HG03064 (cell line): ENCODE results near the gene TC2N.
"Not testable (repeated sequence)": the region's sequence is repeated elsewhere in the genome, so short reads cannot be mapped to it uniquely, and the experiment has no call there.

Experiments used
- ATAC-seq: cut with Tn5 transposase; IDR thresholded peaks from one replicate; pipeline ENCODE4 v1.9.1; 2021; ENCODE audit warnings: low read depth; ENCODE audit not compliant: unreplicated experiment

The TC2N gene

GRCh38 chr14:91867316-91867988, at the start of gene TC2N:
Gene TC2N, minus strand, starts transcription at chr14:91867536. Its CDS starts 53,767 bp downstream, at chr14:91813769.
- ATAC-seq, result no peak

GRCh38 chr14:91912035-91912434, 44.7 kb upstream of the TC2N start:
- no peak for ATAC-seq

DNA sequence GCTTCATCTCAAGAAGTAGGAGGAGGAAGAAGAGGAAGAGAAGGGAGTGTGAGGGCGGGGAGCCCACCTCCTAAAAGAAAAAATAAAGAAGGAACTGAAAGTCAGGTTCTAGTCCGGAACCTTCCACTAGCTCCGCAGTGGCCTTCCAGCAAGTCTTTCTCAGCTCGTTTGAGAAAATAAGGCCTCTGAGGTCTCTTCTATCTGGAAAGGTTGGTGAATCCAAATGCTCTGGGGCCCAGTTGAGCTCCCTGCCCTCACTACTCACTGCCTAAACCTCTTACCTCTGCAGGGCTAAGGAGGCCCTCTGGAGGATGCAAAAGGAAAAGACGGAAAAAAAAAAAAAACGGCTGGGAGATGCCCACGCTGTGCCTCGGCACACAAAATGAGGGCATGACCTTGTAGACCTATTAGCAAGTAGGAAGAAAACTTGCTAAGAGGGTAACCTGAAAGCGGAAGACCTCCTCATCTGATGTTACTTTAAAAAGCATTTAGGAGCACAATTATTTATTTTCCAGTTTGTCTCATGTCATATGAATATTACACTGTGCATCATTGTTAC, 44.2 kb upstream of the TC2N start:
- no peak for ATAC-seq

DNA sequence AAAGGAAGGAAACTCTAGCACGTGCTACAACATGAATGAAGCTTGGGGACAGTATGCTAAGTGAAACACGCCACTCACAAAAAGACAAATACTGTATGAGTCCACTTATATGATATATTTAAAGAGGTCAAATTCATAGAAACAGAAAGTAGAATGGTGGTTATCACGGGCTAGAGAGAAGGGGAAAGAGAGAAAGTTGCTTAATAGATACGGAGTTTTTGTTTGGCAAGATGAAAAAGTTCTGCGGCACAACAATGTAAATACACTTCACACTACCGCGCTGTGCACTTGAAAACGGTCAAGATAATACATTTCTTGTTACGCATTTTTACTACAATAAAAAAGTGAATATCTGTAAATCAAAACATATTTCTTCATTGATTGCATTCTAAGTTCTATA, 42.9 kb upstream of the TC2N start:
- ATAC-seq, result no peak

- no peak for ATAC-seq
Measured at GRCh38 chr14:91906374-91906773, 39.0 kb upstream of the TC2N start.

DNA sequence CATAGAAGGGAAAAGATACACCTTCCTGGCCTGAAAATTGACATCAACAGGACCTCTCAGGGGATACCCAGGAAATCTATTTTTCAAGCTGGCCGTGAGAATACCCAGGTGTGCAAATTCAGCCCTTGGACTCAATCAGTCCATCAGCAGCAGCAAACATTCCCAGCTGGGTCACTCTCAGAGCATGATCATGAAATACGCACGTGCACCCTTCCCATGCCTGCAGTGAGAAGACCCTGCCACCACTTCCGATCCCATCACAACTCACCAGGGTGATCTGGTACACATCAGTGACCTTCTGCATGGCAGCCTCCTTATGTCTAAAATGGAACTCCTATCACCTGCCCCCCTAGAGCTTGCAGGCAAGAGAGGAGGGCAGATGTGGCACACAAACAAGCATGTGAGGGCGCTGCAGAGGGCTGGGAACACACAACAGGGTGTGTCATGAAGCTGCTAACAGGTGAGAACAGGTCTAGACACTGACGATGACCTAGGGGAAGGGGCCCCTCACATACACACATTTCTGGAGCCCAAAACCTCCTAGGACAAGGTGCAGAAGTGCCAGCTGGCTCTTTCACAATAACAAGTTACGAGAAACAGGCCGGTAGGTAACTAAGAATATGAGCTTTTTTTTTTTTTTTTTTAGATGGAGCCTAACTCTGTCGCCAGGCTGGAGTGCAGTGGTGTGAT, 37.8 kb upstream of the TC2N start:
- no peak for ATAC-seq

- ATAC-seq, result no peak
Measured at GRCh38 chr14:91904483-91904882, 37.1 kb upstream of the TC2N start.

GRCh38 chr14:91903070-91903469, 35.7 kb upstream of the TC2N start:
- ATAC-seq, result no peak

DNA sequence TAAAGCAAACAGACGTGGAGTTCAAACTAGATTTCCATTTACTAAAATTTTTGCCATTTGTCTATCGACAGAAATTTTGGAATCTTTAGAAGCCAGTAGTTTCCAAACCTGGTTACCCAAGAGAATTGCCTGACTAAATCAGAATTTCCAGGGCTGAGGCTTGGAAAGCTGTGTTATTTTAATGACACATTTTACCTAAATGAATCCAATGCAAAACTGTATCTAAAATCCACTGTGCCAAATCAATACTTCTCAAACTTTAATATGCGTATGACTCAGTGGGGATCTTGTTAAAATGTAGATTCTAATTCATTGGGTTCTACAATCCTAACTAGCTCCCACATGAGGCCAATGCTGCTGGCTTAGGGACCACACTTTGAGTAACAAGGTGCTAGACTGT, 35.0 kb upstream of the TC2N start:
- no peak for ATAC-seq

DNA sequence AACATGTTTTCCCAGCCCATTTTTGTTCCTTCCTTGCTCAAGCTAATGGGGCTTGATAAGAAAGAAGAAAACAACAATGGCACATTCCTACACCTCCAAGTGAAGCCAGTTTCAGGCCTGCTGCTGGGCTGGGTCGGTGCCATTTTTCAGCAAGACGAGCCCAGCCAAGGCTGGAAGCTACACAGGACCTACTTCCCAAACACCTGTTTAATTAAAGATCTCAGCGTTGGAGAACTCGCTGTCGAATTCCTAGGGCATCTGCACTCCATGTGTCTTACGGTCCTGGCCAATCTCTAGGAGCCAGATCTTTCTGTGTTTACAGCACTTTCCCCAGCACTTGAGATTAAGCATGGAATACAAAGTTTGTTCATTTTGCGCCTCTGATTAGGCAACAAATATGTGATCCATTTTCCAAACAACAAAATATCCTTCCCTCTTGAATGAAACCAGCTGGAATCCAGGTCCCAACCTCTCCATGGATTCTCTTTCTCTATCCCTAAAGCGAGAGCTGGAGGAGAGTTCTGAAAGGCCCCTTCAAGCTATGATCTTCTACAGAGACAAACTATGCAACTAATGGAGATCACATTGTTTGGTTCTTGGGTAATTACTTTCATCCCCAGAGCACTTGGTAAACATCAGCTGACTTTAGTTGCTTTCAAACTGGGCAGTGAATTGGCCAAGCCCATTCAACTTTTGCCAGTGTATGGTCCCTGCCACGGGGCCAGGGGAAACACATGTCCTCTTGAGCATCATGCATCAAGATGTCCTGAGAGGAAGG, 34.3 kb upstream of the TC2N start:
- no peak for ATAC-seq

DNA sequence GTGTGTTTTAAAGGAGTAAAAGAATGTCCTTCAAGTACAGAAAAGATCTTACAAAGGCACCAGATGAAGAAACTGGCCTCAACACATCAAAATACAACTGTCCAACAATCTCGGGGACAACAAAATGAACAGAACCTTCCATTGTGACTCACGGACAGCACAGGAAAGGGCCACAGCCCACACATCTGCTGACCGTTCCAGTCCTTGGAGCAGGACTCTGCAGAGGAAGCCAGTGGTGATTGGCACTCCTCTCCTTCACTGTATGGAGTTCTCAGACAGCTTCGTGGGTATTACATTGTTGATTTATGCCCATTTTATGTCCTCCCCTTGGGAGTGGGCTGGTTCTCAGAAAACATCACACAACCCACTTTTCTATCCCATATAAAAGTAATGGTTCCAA, 32.5 kb upstream of the TC2N start:
- no peak for ATAC-seq

DNA sequence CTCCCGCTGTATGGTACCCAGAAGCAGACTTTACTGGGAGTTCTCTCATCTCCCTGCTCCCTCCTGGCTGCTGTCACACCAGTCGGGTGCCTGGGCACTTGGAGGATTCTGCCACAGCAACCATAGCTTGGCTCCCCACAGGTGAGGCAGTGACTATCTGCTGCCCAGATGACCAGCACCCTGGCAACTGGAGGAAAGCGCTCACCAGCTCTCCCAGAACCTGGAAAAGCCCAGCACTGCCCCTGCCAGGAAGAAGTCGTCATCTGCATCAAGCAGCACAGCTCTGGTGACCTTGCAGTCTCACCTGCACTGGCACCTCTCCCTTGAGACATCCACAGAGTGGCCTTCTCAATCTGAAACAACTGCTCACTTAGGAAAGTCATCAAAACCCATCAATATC, 31.9 kb upstream of the TC2N start:
- ATAC-seq, result no peak

DNA sequence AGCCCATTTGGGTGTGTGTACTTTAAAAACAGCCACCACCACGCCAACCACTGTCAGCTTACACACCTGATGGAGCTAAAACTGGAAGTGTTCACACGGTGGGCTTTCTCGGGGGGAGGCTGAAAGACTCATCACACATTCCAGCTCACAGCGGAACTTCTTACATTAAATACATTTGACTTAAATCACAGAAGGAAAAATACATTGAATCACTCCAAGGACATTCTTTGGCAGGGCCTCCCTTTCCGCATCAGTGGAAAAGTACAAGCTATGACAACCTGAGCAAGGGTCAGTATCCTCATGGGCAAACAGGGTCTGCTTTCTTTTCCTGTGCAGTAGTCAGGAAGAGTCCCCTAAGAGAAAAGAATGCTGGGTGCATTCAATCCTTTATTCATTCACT, 31.0 kb upstream of the TC2N start:
- ATAC-seq, result no peak

- ATAC-seq, result not testable (repeated sequence)
Measured at GRCh38 chr14:91897716-91898115, 30.4 kb upstream of the TC2N start.

DNA sequence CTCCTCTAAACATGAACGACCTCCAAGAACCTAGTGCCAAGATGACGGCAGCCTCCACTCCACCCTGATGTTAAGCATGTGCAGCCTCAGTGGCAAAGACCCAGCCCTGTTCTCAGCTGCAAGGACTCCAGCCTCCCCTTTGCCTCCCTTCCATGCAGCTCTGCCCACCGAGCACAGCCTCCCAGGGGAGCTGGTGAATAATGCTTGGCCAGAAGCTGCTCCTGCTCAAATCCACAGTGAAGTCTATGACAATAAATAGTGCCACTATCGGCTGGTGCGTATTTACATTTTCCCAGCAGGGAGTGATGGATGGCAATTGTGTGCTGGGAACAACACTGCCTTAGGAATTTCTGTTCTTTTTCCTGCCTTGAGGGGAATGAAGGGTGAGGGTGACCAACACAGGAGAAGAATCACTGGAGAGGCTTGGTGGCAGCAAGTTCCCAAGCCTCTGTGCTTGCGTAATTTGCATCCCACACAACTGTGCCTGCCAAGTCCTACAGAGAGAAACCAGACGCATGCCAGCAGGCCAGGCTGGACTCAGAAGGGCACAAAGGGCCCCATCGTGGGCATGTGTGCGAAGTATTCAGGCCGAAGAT, 29.9 kb upstream of the TC2N start:
- no peak for ATAC-seq

DNA sequence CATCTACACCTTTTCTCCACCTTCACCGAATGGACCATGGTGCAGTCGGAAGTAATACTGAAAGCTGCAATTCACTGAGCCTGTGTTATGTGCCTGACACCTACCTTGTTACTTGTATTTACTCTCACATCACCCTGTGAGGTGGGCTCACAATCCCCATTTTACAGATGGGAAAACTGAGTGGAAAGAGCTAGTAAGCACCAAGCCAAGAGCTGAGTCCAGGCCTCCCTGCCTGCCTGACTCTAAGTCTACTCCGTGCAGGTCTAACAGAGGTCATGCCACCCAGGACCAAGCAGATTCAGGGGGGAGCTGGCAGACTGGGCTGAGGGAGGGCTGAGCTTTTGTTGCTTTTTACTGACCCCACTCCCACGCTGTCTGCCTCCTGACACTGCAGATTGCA, 29.1 kb upstream of the TC2N start:
- ATAC-seq, result no peak

DNA sequence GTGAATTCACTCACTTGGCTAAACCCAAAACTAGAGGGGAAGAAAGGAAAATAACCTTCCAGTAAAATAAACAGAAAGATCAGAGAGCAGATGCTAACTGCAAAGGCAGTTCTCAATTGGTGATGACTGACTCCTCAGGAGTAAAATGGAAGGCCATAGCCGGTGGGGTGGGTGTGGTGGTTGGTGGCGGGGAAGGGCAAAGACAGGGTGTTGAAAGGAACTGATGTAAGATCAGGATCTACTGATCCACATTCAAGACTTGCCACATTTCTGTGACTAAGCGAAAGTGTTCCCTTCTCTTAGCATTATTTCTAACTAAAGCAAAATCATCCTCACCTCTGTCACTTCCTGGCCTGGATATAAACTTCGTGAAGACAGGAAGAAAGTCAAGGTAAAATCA, 26.3 kb upstream of the TC2N start:
- ATAC-seq, result no peak

- ATAC-seq, result no peak
Measured at GRCh38 chr14:91893007-91893406, 25.7 kb upstream of the TC2N start.

GRCh38 chr14:91891721-91892220, 24.4 kb upstream of the TC2N start:
- no peak for ATAC-seq

DNA sequence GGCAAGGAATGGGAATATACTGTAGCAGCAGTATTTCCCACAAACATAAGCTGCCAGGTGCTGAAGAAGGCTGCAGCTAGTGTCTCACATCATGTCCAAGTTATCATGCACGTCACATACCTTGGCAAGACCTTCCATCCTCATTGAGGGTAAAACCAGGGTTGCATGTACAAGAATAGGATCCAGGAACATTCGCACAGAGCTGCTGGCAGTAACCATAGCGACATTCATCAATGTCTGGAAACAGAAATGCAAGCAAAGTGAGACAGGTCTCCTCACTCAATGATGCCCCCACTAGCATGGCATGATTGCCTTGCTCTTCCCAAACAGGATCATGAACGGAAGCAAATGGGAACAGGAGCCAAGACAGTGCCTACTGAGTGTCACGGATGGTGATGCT, 23.8 kb upstream of the TC2N start:
- no peak for ATAC-seq

DNA sequence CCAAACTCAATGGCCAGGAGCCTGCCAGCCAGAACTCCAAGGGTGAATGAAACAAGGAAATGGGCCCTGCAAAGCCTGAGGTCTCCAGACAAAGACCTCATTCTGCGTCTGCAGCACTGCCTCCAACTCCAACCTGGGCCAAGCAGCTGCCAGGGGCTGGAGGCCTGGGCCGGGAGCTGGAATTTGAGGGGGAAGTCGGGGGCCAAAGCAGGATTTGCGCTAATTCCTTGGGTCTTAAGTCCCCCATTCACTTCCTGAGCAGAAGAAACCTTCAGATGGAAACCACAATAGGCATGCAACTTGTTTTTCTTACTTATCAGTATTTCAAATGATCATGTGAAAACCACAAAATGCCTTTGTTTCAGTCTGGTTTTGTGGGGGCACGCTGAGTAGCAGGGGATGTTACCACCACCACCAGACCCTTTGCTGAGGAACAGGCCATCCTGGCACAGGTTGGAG, 23.0 kb upstream of the TC2N start:
- ATAC-seq, result no peak
